Measurements from ENCODE around the gene PSD2. TPM values are rescaled to one million over a fixed set of nuclear protein-coding genes. Genes with fewer than 3 reads are reported as not detected.

Gene PSD2
- total and polyA plus RNA-seq, 2 of the 13 experiments (the other 11 are each of a cell fraction or from before 2014, with no cell fraction given): 0.07 TPM; not detected in 1

GRCh38 chr5:139839918-139840317, 44.3 kb downstream of the PSD2 start:
- WGBS (ENCODE audit: low lambda C conversion rate): 21% methylated on average over 4 of the region's 8 CpGs
- no peak overlapping the region for H3K4me2 ChIP-seq (ENCODE audit: low read depth, low read length)
- H3K4me3 ChIP-seq (replicated peaks in 1 of 3; ENCODE audit: insufficient read depth in 1 of 3, low read depth in 2 of 3, low read length in 3 of 3): no peak overlapping the region
- DNase-seq (ENCODE audit: low spot score): no peak
- H3K9ac ChIP-seq (ENCODE audit: insufficient read depth, low read depth, low read length): no peak overlapping the region
- H4K20me1 ChIP-seq (ENCODE audit: insufficient read depth, low read length): no peaks in the 10 kb centered on the region
- no peak for FAIRE-seq
- no TSS peak for BruUV-seq (replicated peaks)
- no peak overlapping the region for H2AFZ ChIP-seq (ENCODE audit: low read length)
- no peaks in the 10 kb centered on the region for H3K9me3 ChIP-seq (ENCODE audit: low read length)
- intact Hi-C loops (cut with micrococcal nuclease; ENCODE audit: unreplicated experiment) (loop anchor here (10.0 kb wide), 1 partner anchor 205 kb away; no protein-coding TSS in a partner anchor), in situ Hi-C loops (cut with HindIII; ENCODE audit: extremely low pct_ligation_motif_present, low pct_unique_long_range_greater_than_20kb) (loop anchor here (5.0 kb wide), 1 partner anchor 53 kb away; no protein-coding TSS in a partner anchor)
- no peaks in the 10 kb centered on the region for H3K36me3 ChIP-seq (replicated peaks in 1 of 2; ENCODE audit: control insufficient read depth in 1 of 2, insufficient read depth in 2 of 2, low read length in 2 of 2)
- peaks cover 7 to 31% of the 10 kb centered on the region in 2 experiments; a peak in 3 of 5 replicates for H3K27me3 ChIP-seq (ENCODE audit: control insufficient read depth in 1 of 2, insufficient read depth in 2 of 2, low read length in 2 of 2)
- no peak overlapping the region for H3K27ac ChIP-seq (ENCODE audit: extremely low read length, insufficient read depth, low read length)
- no peaks in the 10 kb centered on the region for H3K79me2 ChIP-seq (ENCODE audit: insufficient read depth, low read length)
- CTCF ChIA-PET (ENCODE audit: low intra/inter-chr PET ratio, low total read pairs): no interaction called here
- POLR2A ChIA-PET: no interaction called here
- no peak for ATAC-seq
- H3K4me1 ChIP-seq (ENCODE audit: insufficient read depth, low read length): no peaks in the 10 kb centered on the region
- TF ChIP-seq EEA1 (CRISPR knock-in tag; IDR thresholded peaks at IDR 0.05; ENCODE audit: borderline replicate concordance): no peak
- no peak for TF ChIP-seq USF2 (IDR thresholded peaks at IDR 0.05; ENCODE audit: low read depth, low read length)
- TF ChIP-seq USF2 (CRISPR knock-in tag; IDR thresholded peaks at IDR 0.05; ENCODE audit: borderline replicate concordance): no peak
- TF ChIP-seq HOXD1 (CRISPR knock-in tag; IDR thresholded peaks at IDR 0.05): no peak
- TF ChIP-seq ZSCAN31 (CRISPR knock-in tag; IDR thresholded peaks at IDR 0.05; ENCODE audit: low read depth): no peak
- no peak for TF ChIP-seq SKIL (CRISPR knock-in tag; IDR thresholded peaks at IDR 0.05; ENCODE audit: borderline replicate concordance)
- no peak for TF ChIP-seq ZNF343 (CRISPR knock-in tag; IDR thresholded peaks at IDR 0.05)
- no peak for TF ChIP-seq MBNL3 (CRISPR knock-in tag; conservative IDR thresholded peaks at IDR 0.05)
- TF ChIP-seq XRCC5 (optimal IDR thresholded peaks at IDR 0.05; ENCODE audit: low read length): no peak
- TF ChIP-seq HMGXB4 (CRISPR knock-in tag; IDR thresholded peaks at IDR 0.05; ENCODE audit: borderline replicate concordance in 1 of 2, low read depth in 1 of 2): no peak
- no peak for TF ChIP-seq ZNF232 (CRISPR knock-in tag; IDR thresholded peaks at IDR 0.05; ENCODE audit: borderline replicate concordance)
- TF ChIP-seq ZNF609 (CRISPR knock-in tag; IDR thresholded peaks at IDR 0.05; ENCODE audit: borderline replicate concordance): no peak
- no peak for TF ChIP-seq DNMT1 (CRISPR knock-in tag; IDR thresholded peaks at IDR 0.05)
- no peak for TF ChIP-seq SMYD3 (CRISPR knock-in tag; IDR thresholded peaks at IDR 0.05)

Measured in HepG2 (cell line).